ENCODE results near the gene KIAA0513. TPM values are rescaled to one million over a fixed set of nuclear protein-coding genes. Genes with fewer than 3 reads are reported as not detected.

The KIAA0513 gene
- total RNA-seq, 1 donor from 2014 or later, result 131 TPM

- no peak overlapping the region for H3K27ac ChIP-seq
- no peak overlapping the region for H3K4me3 ChIP-seq
- H3K4me1 ChIP-seq, result no peaks in the 10 kb centered on the region
- H3K9me3 ChIP-seq, result no peaks in the 10 kb centered on the region
- no peaks in the 10 kb centered on the region for H3K36me3 ChIP-seq
- no peaks in the 10 kb centered on the region for H3K27me3 ChIP-seq
- TF ChIP-seq, protein P1, sequence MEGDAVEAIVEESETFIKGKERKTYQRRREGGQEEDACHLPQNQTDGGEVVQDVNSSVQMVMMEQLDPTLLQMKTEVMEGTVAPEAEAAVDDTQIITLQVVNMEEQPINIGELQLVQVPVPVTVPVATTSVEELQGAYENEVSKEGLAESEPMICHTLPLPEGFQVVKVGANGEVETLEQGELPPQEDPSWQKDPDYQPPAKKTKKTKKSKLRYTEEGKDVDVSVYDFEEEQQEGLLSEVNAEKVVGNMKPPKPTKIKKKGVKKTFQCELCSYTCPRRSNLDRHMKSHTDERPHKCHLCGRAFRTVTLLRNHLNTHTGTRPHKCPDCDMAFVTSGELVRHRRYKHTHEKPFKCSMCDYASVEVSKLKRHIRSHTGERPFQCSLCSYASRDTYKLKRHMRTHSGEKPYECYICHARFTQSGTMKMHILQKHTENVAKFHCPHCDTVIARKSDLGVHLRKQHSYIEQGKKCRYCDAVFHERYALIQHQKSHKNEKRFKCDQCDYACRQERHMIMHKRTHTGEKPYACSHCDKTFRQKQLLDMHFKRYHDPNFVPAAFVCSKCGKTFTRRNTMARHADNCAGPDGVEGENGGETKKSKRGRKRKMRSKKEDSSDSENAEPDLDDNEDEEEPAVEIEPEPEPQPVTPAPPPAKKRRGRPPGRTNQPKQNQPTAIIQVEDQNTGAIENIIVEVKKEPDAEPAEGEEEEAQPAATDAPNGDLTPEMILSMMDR (IDR thresholded peaks at IDR 0.05), result no peak
- DNase-seq (ENCODE audit: low spot score in 2 of 2), result no peak
- intact Hi-C loops (cut with DNase I), result no loop called here
Measured at GRCh38 chr16:85101956-85102630, 74.5 kb downstream of the KIAA0513 start.

DNA sequence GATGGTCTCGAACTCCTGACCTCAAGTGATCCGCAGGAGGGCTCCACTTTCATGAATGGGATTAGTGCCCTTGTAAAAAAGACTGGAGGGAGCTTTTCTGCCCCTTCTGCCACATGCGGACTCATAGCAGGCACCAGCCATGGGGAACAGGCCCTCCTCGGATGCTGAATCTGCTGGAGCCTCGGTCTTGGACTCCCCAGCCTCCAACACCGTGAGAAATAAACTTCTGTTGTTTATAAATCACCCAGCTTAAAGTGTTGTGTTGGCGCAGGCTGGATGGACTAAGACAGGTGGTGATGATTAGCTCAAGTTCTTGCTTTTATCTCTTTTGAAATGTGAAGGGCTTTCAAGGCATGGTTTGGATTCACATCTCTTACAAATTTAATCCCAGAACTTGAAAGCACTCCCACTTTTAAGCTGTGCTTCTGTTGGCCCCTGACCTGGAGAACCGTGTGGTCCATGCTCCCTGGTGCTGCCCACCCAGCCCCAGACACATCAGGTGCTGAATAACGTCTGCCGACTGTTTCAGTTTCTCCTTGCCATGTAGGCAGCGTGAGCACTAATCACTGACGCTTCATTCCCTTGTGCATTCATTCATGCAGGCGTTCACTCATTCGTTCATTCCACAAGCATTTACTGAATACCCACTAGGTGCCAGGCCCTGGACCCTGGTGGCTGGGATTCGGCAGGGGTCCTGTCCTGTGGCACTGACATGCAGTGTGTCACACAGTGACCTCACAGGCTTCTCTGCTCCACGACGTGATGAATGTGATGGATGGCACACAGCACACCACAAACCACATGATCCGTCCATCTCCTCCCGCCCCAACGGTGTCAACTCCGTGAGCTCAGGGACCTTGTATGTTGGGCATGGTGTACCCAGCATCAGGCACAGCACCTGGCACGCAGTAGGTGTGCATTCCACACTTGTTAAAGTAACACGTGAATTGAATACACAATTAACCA is 75.8 kb downstream of the KIAA0513 start:
- Histone ChIP-seq H3K4me1 (no peaks in the 10 kb centered on the region), H3K36me3 (no peaks in the 10 kb centered on the region), H3K9me3 (no peaks in the 10 kb centered on the region), H3K4me3 (no peak overlapping the region), H3K27me3 (no peaks in the 10 kb centered on the region), H3K27ac (no peak overlapping the region)
- intact Hi-C loops (cut with DNase I), result no loop called here
- no peak for DNase-seq (ENCODE audit: low spot score in 2 of 2)
- TF ChIP-seq, protein P1 (IDR thresholded peaks at IDR 0.05), result no peak

- intact Hi-C loops (cut with DNase I), result no loop called here
- Histone ChIP-seq H3K27ac (no peak overlapping the region), H3K9me3 (no peaks in the 10 kb centered on the region), H3K4me3 (no peak overlapping the region), H3K36me3 (no peaks in the 10 kb centered on the region), H3K27me3 (no peaks in the 10 kb centered on the region), H3K4me1 (no peaks in the 10 kb centered on the region)
- DNase-seq (ENCODE audit: low spot score in 2 of 2), result no peak
- TF ChIP-seq, protein P1 (IDR thresholded peaks at IDR 0.05), result no peak
Measured at GRCh38 chr16:85104147-85104546, 76.6 kb downstream of the KIAA0513 start.

GRCh38 chr16:85104821-85105391 is 77.3 kb downstream of the KIAA0513 start:
- TF ChIP-seq, protein P1 (IDR thresholded peaks at IDR 0.05), result no peak
- Histone ChIP-seq H3K4me1 (no peaks in the 10 kb centered on the region), H3K4me3 (no peak overlapping the region), H3K36me3 (no peaks in the 10 kb centered on the region), H3K27me3 (no peaks in the 10 kb centered on the region), H3K9me3 (no peaks in the 10 kb centered on the region), H3K27ac (no peak overlapping the region)
- no peak for DNase-seq (ENCODE audit: low spot score in 2 of 2)
- intact Hi-C loops (cut with DNase I), result no loop called here

DNA sequence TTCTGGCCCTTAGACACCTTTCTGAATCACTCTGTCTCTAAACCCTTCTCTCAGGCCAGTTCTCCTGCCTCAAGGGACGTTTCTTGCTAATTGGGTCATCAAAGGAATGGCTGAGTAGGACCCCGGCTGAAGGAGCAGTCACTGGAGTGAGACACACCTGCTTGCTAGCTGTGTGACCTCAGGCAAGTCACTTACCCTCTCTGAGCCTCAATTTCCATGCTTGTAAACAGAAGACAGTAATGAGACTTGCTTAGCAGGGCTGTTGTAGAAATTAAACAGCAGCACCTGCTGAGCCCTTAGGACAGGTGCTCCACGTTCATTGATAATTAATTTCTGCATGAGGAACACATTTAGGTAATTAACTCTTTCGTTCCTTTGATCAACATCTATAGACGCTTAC is 77.9 kb downstream of the KIAA0513 start:
- no peak overlapping the region for H3K4me3 ChIP-seq
- H3K27ac ChIP-seq, result no peak overlapping the region
- no peaks in the 10 kb centered on the region for H3K4me1 ChIP-seq
- no peaks in the 10 kb centered on the region for H3K36me3 ChIP-seq
- TF ChIP-seq, protein P1 (IDR thresholded peaks at IDR 0.05), result no peak
- H3K27me3 ChIP-seq, result no peaks in the 10 kb centered on the region
- DNase-seq (ENCODE audit: low spot score in 2 of 2), result no peak
- H3K9me3 ChIP-seq, result no peaks in the 10 kb centered on the region
- intact Hi-C loops (cut with DNase I), result no loop called here

All from ascending aorta (tissue), 2 donors.